HepG2 (cell line): Measurements from ENCODE around the gene PTPN5. TPM values are rescaled to one million over a fixed set of nuclear protein-coding genes. Genes with fewer than 3 reads are reported as not detected.

ENCODE experiments used
- ATAC-seq: fragments of 200-7000 bp; cut with Tn5 transposase; 3 replicates; pipeline ENCODE4 v1.9.1; 2020; ENCODE audit warnings: mild to moderate bottlenecking, moderate library complexity
- BruUV-seq: library from RNA; stranded (reverse); fragments of 400-500 nt; replicated peaks from 2 replicates; lab custom pipeline; 2021; lab: Mats Ljungman, UMichigan
- CTCF ChIA-PET: fragments of 300-600 bp; formaldehyde crosslinking; extraction: SDS; loops from one replicate; lab custom pipeline; 2021; ENCODE audit warnings: low total read pairs, inconsistent platforms, low intra/inter-chr PET ratio; lab: Yijun Ruan, JAX
- POLR2A ChIA-PET: fragments of 350-600 bp; sonication (Branson Sonifier 250); formaldehyde crosslinking; loops from one replicate; lab custom pipeline; 2020; ENCODE audit warnings: antibody characterized with exemption, inconsistent platforms; lab: Yijun Ruan, JAX
- DNase-seq: peaks from one replicate; pipeline ENCODE4 v3.0.0-alpha.2; 2015; ENCODE audit warnings: low spot score
- FAIRE-seq: peaks from 3 replicates; lab custom pipeline; 2011; peaks lifted over from hg19 to GRCh38; lab: Jason Lieb, UNC
- H2AFZ ChIP-seq: one replicate; pipeline ENCODE4 v1.6.1; 2011; ENCODE audit warnings: low read length, inconsistent platforms
- H3K27ac ChIP-seq: fragments of 300-600 bp; 3 replicates; pipeline ENCODE4 v1.8.0; 2011; ENCODE audit warnings: mixed run types, mild to moderate bottlenecking, mixed read lengths, low read length, inconsistent platforms; ENCODE audit not compliant: insufficient read depth; ENCODE audit errors: extremely low read length
- H3K27me3 ChIP-seq, 2 experiments: fragments of 200-600 bp in 1 of 2; 2 replicates in 1 of 2; 3 replicates in 1 of 2; pipeline versions ENCODE4 v1.6.0 to v1.8.0; 2011; ENCODE audit warnings: low read length in 2 of 2, mild to moderate bottlenecking in 2 of 2, moderate library complexity in 2 of 2, inconsistent platforms in 1 of 2; ENCODE audit not compliant: insufficient read depth in 2 of 2, control insufficient read depth in 1 of 2
- H3K36me3 ChIP-seq, 2 experiments: fragments of 200-600 bp in 1 of 2; replicated peaks in 1 of 2; 2 replicates in 1 of 2; 3 replicates in 1 of 2; pipeline versions ENCODE4 v1.5.1 to v1.8.0; 2011; ENCODE audit warnings: low read length in 2 of 2, inconsistent platforms in 1 of 2; ENCODE audit not compliant: insufficient read depth in 2 of 2, control insufficient read depth in 1 of 2
- H3K4me1 ChIP-seq: 2 replicates; pipeline ENCODE4 v1.5.1; 2012; ENCODE audit warnings: low read length, inconsistent platforms; ENCODE audit not compliant: insufficient read depth
- H3K4me2 ChIP-seq: 2 replicates; pipeline ENCODE4 v1.6.0; 2011; ENCODE audit warnings: low read depth, low read length, inconsistent platforms
- H3K4me3 ChIP-seq, 3 experiments: fragments of 200-600 bp in 1 of 3; sonication (generic), shearing (Covaris generic) in 1 of 3; replicated peaks in 1 of 3; 2 replicates each; pipeline ENCODE4 v1.5.1; 2011 to 2016; ENCODE audit warnings: low read length in 3 of 3, inconsistent platforms in 2 of 3, low read depth in 2 of 3, mild to moderate bottlenecking in 2 of 3, control low read depth in 1 of 3, mixed read lengths in 1 of 3; ENCODE audit not compliant: insufficient read depth in 1 of 3
- H3K79me2 ChIP-seq: one replicate; pipeline ENCODE4 v1.6.1; 2011; ENCODE audit warnings: low read length, inconsistent platforms; ENCODE audit not compliant: insufficient read depth
- H3K9ac ChIP-seq: 2 replicates; pipeline ENCODE4 v1.6.0; 2011; ENCODE audit warnings: mild to moderate bottlenecking, low read depth, low read length, inconsistent platforms; ENCODE audit not compliant: insufficient read depth
- H3K9me3 ChIP-seq: 2 replicates; pipeline ENCODE4 v1.5.1; 2012; ENCODE audit warnings: mild to moderate bottlenecking, low read length
- H4K20me1 ChIP-seq: 2 replicates; pipeline ENCODE4 v1.6.0; 2011; ENCODE audit warnings: inconsistent platforms, mild to moderate bottlenecking, low read length, moderate library complexity; ENCODE audit not compliant: insufficient read depth
- CC2D1A ChIP-seq: sonication (generic); formaldehyde crosslinking; IDR thresholded peaks from 2 replicates; pipeline ENCODE4 v1.8.1; 2023; ENCODE audit warnings: mild to moderate bottlenecking, missing genetic modification reagents
- GABPA ChIP-seq, 2 experiments: IDR thresholded peaks; 2 replicates each; pipeline ENCODE4 v1.6.1; 2011 to 2016; ENCODE audit warnings: low read depth in 2 of 2, low read length in 1 of 2, missing biosample characterization in 1 of 2, missing genetic modification characterization in 1 of 2
- MTA3 ChIP-seq: sonication (generic); formaldehyde crosslinking; IDR thresholded peaks from 2 replicates; pipeline ENCODE4 v1.4.0; 2020; ENCODE audit warnings: missing genetic modification reagents
- RFXAP ChIP-seq: sonication (generic); formaldehyde crosslinking; IDR thresholded peaks from 2 replicates; pipeline ENCODE4 v1.4.0; 2020; ENCODE audit warnings: missing genetic modification reagents, borderline replicate concordance
- ZNF24 ChIP-seq: fragments of 450-650 bp; IDR thresholded peaks from 2 replicates; pipeline ENCODE4 v1.6.1; 2017; ENCODE audit warnings: antibody characterized with exemption, mild to moderate bottlenecking
- ZNF766 ChIP-seq: sonication (generic); formaldehyde crosslinking; IDR thresholded peaks from 2 replicates; pipeline ENCODE4 v1.5.0; 2020; ENCODE audit warnings: missing genetic modification reagents, borderline replicate concordance
- ZSCAN20 ChIP-seq: sonication (generic); formaldehyde crosslinking; IDR thresholded peaks from 2 replicates; pipeline ENCODE4 v1.4.0; 2020; ENCODE audit warnings: missing genetic modification reagents, mild to moderate bottlenecking, borderline replicate concordance
- WGBS: methylation state at CpG from one replicate; pipeline ENCODE4 v1.1.6; 2017; ENCODE audit warnings: low lambda C conversion rate; 5-methylcytosine and 5-hydroxymethylcytosine counted together
- in situ Hi-C: cut with HindIII; loops from 2 replicates; pipeline ENCODE4 v1.10.0; 2017; ENCODE audit warnings: low pct_unique_long_range_greater_than_20kb; ENCODE audit not compliant: extremely low pct_ligation_motif_present
- intact Hi-C: fragments of 100-400 bp; cut with micrococcal nuclease; formaldehyde crosslinking; loops from one replicate; pipeline ENCODE4 v1.10.0; 2022; ENCODE audit not compliant: unreplicated experiment
- polyA plus RNA-seq, 8 experiments: library from polyadenylated mRNA; depleted of rRNA in 3 of 8; stranded (reverse) in 7 of 8; unstranded in 1 of 8; fragments of >200 nt; fragmentation: Illumina TruSeq in 4 of 8; extraction: Trizol in 4 of 8; gene quantifications; 2 replicates each; pipeline versions ENCODE4 v1.2.1 to v1.2.3, GENCODE V29; 2011 to 2016; ENCODE audit warnings: low read depth in 4 of 8, missing spikeins in 1 of 8, mixed read lengths in 1 of 8; ENCODE audit not compliant: insufficient read depth in 1 of 8
- total RNA-seq, 5 experiments: library from RNA; depleted of rRNA; stranded (reverse); fragments of >200 nt; fragmentation: Illumina TruSeq; extraction: Trizol; gene quantifications; 2 replicates each; pipeline ENCODE4 v1.2.3, GENCODE V29; 2016; ENCODE audit warnings: low read depth in 1 of 5
- TF ChIP-seq, protein P1 (sequence below): sonication (generic); formaldehyde crosslinking; IDR thresholded peaks from 2 replicates; pipeline ENCODE4 v1.4.0; 2020; ENCODE audit warnings: missing genetic modification reagents
- TF ChIP-seq, protein P2 (sequence below): sonication (generic); formaldehyde crosslinking; IDR thresholded peaks from 2 replicates; pipeline ENCODE4 v1.4.0; 2020; ENCODE audit warnings: missing genetic modification reagents
- TF ChIP-seq, protein P3 (sequence below): sonication (generic); formaldehyde crosslinking; IDR thresholded peaks from 2 replicates; pipeline ENCODE4; 2020; ENCODE audit warnings: missing genetic modification reagents, mild to moderate bottlenecking, borderline replicate concordance
- TF ChIP-seq, protein P4 (sequence below): sonication (generic); formaldehyde crosslinking; IDR thresholded peaks from 2 replicates; pipeline ENCODE4 v1.4.0; 2020; ENCODE audit warnings: missing genetic modification reagents, borderline replicate concordance

PTPN5 gene
- total and polyA plus RNA-seq, 2 of the 13 experiments (the other 11 are each of a cell fraction or from before 2014, with no cell fraction given): not detected

DNA sequence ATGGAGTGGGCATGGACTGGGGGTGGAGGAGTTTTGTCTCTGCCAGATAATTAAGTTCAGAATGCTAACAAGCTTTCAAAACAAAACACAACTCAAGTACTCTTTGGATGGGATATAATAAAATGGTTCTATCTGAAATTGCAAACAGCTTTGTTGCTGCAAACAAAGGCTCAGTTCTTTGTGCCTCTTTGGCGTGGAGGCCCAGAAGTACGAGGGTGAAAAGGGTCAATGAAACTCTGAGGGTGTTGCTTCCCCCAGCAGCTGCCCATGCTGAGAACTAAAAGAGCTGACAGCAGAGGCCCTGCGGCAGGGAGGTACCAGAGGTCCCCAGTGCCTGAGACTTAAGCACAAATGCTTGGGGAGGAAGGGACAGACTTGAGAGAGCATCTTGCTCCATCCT is 39.1 kb downstream of the PTPN5 start:
- no peak for DNase-seq
- Histone ChIP-seq H2AFZ (no peak overlapping the region), H3K9ac (no peak overlapping the region), H3K9me3 (no peaks in the 10 kb centered on the region), H3K4me2 (no peak overlapping the region), H3K36me3 (no peaks in the 10 kb centered on the region), H4K20me1 (no peaks in the 10 kb centered on the region), H3K79me2 (no peaks in the 10 kb centered on the region), H3K27me3 (peaks cover 4 to 35% of the 10 kb centered on the region in 2 experiments; a peak in 4 of 5 replicates), H3K4me3 (no peak overlapping the region), H3K27ac (no peak overlapping the region), H3K4me1 (peaks cover 12% of the 10 kb centered on the region)
- 3% methylated on average over 3 of the region's 3 CpGs for WGBS
- no TSS peak for BruUV-seq
- no peak for FAIRE-seq
- ChIA-PET POLR2A (no interaction called here), CTCF (no interaction called here)
- TF ChIP-seq, protein P1, sequence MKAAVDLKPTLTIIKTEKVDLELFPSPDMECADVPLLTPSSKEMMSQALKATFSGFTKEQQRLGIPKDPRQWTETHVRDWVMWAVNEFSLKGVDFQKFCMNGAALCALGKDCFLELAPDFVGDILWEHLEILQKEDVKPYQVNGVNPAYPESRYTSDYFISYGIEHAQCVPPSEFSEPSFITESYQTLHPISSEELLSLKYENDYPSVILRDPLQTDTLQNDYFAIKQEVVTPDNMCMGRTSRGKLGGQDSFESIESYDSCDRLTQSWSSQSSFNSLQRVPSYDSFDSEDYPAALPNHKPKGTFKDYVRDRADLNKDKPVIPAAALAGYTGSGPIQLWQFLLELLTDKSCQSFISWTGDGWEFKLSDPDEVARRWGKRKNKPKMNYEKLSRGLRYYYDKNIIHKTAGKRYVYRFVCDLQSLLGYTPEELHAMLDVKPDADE: no peak
- TF ChIP-seq RFXAP (CRISPR knock-in tag): no peak
- TF ChIP-seq ZNF766: no peak
- TF ChIP-seq MTA3: no peak
- TF ChIP-seq ZSCAN20 (CRISPR knock-in tag): no peak
- TF ChIP-seq, protein P2, sequence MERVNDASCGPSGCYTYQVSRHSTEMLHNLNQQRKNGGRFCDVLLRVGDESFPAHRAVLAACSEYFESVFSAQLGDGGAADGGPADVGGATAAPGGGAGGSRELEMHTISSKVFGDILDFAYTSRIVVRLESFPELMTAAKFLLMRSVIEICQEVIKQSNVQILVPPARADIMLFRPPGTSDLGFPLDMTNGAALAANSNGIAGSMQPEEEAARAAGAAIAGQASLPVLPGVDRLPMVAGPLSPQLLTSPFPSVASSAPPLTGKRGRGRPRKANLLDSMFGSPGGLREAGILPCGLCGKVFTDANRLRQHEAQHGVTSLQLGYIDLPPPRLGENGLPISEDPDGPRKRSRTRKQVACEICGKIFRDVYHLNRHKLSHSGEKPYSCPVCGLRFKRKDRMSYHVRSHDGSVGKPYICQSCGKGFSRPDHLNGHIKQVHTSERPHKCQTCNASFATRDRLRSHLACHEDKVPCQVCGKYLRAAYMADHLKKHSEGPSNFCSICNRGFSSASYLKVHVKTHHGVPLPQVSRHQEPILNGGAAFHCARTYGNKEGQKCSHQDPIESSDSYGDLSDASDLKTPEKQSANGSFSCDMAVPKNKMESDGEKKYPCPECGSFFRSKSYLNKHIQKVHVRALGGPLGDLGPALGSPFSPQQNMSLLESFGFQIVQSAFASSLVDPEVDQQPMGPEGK (CRISPR knock-in tag): no peak
- TF ChIP-seq, protein P3, sequence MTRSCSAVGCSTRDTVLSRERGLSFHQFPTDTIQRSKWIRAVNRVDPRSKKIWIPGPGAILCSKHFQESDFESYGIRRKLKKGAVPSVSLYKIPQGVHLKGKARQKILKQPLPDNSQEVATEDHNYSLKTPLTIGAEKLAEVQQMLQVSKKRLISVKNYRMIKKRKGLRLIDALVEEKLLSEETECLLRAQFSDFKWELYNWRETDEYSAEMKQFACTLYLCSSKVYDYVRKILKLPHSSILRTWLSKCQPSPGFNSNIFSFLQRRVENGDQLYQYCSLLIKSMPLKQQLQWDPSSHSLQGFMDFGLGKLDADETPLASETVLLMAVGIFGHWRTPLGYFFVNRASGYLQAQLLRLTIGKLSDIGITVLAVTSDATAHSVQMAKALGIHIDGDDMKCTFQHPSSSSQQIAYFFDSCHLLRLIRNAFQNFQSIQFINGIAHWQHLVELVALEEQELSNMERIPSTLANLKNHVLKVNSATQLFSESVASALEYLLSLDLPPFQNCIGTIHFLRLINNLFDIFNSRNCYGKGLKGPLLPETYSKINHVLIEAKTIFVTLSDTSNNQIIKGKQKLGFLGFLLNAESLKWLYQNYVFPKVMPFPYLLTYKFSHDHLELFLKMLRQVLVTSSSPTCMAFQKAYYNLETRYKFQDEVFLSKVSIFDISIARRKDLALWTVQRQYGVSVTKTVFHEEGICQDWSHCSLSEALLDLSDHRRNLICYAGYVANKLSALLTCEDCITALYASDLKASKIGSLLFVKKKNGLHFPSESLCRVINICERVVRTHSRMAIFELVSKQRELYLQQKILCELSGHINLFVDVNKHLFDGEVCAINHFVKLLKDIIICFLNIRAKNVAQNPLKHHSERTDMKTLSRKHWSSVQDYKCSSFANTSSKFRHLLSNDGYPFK (CRISPR knock-in tag): no peak
- TF ChIP-seq GABPA (IDR thresholded peaks at IDR 0.05; ENCODE audit: low read depth, low read length): no peak
- TF ChIP-seq GABPA (CRISPR knock-in tag; IDR thresholded peaks at IDR 0.05; ENCODE audit: low read depth): no peak
- TF ChIP-seq CC2D1A (CRISPR knock-in tag): no peak
- TF ChIP-seq, protein P4, sequence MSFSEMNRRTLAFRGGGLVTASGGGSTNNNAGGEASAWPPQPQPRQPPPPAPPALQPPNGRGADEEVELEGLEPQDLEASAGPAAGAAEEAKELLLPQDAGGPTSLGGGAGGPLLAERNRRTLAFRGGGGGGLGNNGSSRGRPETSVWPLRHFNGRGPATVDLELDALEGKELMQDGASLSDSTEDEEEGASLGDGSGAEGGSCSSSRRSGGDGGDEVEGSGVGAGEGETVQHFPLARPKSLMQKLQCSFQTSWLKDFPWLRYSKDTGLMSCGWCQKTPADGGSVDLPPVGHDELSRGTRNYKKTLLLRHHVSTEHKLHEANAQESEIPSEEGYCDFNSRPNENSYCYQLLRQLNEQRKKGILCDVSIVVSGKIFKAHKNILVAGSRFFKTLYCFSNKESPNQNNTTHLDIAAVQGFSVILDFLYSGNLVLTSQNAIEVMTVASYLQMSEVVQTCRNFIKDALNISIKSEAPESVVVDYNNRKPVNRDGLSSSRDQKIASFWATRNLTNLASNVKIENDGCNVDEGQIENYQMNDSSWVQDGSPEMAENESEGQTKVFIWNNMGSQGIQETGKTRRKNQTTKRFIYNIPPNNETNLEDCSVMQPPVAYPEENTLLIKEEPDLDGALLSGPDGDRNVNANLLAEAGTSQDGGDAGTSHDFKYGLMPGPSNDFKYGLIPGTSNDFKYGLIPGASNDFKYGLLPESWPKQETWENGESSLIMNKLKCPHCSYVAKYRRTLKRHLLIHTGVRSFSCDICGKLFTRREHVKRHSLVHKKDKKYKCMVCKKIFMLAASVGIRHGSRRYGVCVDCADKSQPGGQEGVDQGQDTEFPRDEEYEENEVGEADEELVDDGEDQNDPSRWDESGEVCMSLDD (CRISPR knock-in tag): no peak
- TF ChIP-seq ZNF24: no peak
- intact Hi-C loops: no loop called here
- ATAC-seq: no peak
- in situ Hi-C loops: no loop called here
